ENCODE results near the gene RTN4IP1. TPM values are rescaled to one million over a fixed set of nuclear protein-coding genes. Genes with fewer than 3 reads are reported as not detected.
A peak's percentile ranks its signal among the peaks of the same experiment; 100 is the strongest.

Gene RTN4IP1
- total RNA-seq, 4 donors from 2014 or later = 1.6 to 11.1 (median 6.0) TPM

DNA sequence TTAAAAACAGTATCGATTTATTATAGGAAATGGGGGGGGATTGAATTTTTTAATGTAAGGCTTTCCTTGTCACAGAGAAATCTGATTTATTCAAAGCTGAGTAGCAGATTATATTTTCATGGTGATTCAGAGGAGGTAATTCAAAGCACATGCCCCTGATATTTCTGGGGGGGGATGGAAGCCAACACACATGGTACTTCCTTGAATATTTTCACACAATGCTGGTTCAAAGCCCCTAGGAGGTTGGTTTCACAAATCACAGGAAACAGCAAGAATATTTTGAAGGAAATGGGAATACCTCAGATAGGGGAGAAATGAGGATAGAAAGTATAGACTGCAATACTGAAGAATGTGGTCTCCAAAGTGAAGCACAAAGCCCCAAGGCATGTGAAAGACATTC, 98.8 kb downstream of the RTN4IP1 start:
- peaks cover 0 to 99% (median 15%) of the 10 kb centered on the region in 3 donors for H3K36me3 ChIP-seq
- WGBS, 2 donors = 84 to 87% methylated on average over 1 of the region's 1 CpG
- intact Hi-C loops (cut with DNase I) = no loop called here

DNA sequence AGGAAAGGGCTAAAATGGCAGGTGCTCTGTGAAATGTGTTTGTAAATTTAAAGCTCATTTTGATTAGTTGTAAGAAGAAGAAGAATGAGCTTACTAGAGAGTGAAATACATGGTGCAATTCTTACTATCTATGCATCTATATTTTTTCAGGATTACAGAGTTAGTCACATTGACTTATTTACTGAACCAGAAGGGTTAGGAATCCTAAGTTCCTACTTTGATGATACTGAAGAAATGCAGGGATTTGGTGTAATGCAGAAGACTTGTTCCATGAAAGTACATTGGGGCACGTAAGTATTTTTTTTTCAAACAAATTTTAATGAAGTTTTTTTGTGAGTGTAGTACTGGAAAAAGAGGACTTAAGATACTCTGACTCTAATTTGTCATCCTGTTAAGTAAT, 99.3 kb downstream of the RTN4IP1 start:
- H3K4me3 ChIP-seq = no peak overlapping the region
- peaks cover 0 to 98% (median 15%) of the 10 kb centered on the region in 3 donors for H3K36me3 ChIP-seq
- H3K27me3 ChIP-seq = no peaks in the 10 kb centered on the region
- no peaks in the 10 kb centered on the region for H3K9me3 ChIP-seq
- DNase-seq = no peak
- TF ChIP-seq POLR2A (IDR thresholded peaks at IDR 0.05) = no peak
- TF ChIP-seq, protein P1, sequence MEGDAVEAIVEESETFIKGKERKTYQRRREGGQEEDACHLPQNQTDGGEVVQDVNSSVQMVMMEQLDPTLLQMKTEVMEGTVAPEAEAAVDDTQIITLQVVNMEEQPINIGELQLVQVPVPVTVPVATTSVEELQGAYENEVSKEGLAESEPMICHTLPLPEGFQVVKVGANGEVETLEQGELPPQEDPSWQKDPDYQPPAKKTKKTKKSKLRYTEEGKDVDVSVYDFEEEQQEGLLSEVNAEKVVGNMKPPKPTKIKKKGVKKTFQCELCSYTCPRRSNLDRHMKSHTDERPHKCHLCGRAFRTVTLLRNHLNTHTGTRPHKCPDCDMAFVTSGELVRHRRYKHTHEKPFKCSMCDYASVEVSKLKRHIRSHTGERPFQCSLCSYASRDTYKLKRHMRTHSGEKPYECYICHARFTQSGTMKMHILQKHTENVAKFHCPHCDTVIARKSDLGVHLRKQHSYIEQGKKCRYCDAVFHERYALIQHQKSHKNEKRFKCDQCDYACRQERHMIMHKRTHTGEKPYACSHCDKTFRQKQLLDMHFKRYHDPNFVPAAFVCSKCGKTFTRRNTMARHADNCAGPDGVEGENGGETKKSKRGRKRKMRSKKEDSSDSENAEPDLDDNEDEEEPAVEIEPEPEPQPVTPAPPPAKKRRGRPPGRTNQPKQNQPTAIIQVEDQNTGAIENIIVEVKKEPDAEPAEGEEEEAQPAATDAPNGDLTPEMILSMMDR (IDR thresholded peaks at IDR 0.05) = no peak
- no peak overlapping the region for H3K27ac ChIP-seq
- intact Hi-C loops (cut with DNase I) = no loop called here
- WGBS, 2 donors = 89 to 91% methylated on average over 1 of the region's 1 CpG
- H3K4me1 ChIP-seq = peaks cover 0 to 29% (median 10%) of the 10 kb centered on the region in 3 donors

More for the DNA sequence above, 98.8 kb downstream of the RTN4IP1 start:
- TF ChIP-seq, protein P1 (IDR thresholded peaks at IDR 0.05) = no peak
- TF ChIP-seq POLR2A (IDR thresholded peaks at IDR 0.05) = no peak
- DNase-seq = no peak
- H3K27ac ChIP-seq = no peak overlapping the region
- H3K4me1 ChIP-seq = peaks cover 0 to 29% (median 10%) of the 10 kb centered on the region in 3 donors
- no peaks in the 10 kb centered on the region for H3K27me3 ChIP-seq
- no peaks in the 10 kb centered on the region for H3K9me3 ChIP-seq
- H3K4me3 ChIP-seq = no peak overlapping the region

DNA sequence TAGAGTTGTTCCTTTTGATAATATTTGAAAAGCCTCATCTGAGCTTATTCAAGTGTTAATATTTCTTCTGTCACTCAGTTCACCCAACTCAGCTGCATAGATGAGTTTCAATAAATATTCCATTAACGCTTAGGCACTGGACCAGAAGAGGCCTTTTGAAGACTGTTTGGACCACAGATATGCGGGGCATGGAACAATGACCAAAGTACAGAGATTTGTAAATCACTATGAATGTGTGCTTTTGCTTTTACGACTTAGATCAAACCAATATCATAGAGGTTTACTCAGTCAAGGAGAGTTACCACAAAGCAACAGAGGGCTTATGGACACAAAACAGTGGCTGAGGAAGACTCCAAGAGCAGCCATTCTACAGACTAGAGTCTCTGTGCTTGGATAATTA, 99.9 kb downstream of the RTN4IP1 start:
- Histone ChIP-seq H3K4me1 (peaks cover 0 to 32% (median 11%) of the 10 kb centered on the region in 3 donors), H3K9me3 (no peaks in the 10 kb centered on the region), H3K4me3 (no peak overlapping the region), H3K36me3 (peaks cover 0 to 92% (median 15%) of the 10 kb centered on the region in 3 donors), H3K27ac (no peak overlapping the region), H3K27me3 (no peaks in the 10 kb centered on the region)
- no peak for DNase-seq
- 89 to 96% methylated on average over 3 of the region's 3 CpGs for WGBS, 2 donors
- TF ChIP-seq, protein P1 (IDR thresholded peaks at IDR 0.05) = no peak
- intact Hi-C loops (cut with DNase I) = no loop called here

GRCh38 chr6:106528521-106528920, 100.8 kb downstream of the RTN4IP1 start:
- TF ChIP-seq, protein P1 (IDR thresholded peaks at IDR 0.05) = no peak
- TF ChIP-seq POLR2A (IDR thresholded peaks at IDR 0.05) = no peak

DNA sequence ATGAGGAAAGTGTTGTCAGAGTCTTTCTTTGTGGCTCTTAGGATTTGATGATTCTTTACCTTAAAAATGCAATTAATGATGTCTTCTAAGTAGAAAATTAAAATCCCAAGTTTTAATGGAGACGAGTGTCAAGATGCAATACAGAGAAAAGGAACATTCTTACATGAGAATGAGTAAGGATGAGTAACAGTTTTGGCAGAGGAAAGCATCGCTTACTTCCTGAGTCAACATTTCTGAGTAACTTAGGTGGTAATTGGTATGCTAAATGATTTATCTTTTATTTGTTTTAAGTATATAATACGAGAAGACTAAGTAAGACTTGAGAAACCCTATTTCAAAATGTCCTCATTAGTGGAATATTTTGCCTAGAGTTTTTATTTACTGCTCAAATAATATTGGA, 101.3 kb downstream of the RTN4IP1 start:
- H3K4me3 ChIP-seq = no peak overlapping the region
- 12 to 29% methylated on average over 3 of the region's 3 CpGs for WGBS, 2 donors
- TF ChIP-seq, protein P1 (IDR thresholded peaks at IDR 0.05) = no peak
- TF ChIP-seq POLR2A (IDR thresholded peaks at IDR 0.05) = no peak
- no peaks in the 10 kb centered on the region for H3K27me3 ChIP-seq
- no peak for DNase-seq
- intact Hi-C loops (cut with DNase I) = no loop called here
- peaks cover 0 to 80% (median 15%) of the 10 kb centered on the region in 3 donors for H3K36me3 ChIP-seq
- no peaks in the 10 kb centered on the region for H3K9me3 ChIP-seq
- peak overlapping the region in 2 of 4 donors; percentile 51 to 55 for H3K27ac ChIP-seq
- H3K4me1 ChIP-seq = peaks cover 0 to 37% (median 15%) of the 10 kb centered on the region in 3 donors

More at GRCh38 chr6:106528521-106528920, 100.8 kb downstream of the RTN4IP1 start:
- 42 to 77% methylated on average over 2 of the region's 2 CpGs for WGBS, 2 donors
- Histone ChIP-seq H3K9me3 (no peaks in the 10 kb centered on the region), H3K4me3 (no peak overlapping the region), H3K27me3 (no peaks in the 10 kb centered on the region), H3K36me3 (peaks cover 0 to 83% (median 15%) of the 10 kb centered on the region in 3 donors), H3K27ac (peak overlapping the region in 2 of 4 donors; percentile 51 to 55), H3K4me1 (peaks cover 0 to 37% (median 15%) of the 10 kb centered on the region in 3 donors)
- intact Hi-C loops (cut with DNase I) = no loop called here
- DNase-seq = no peak
